Gastroesophageal sphincter (tissue), 4 donors: ENCODE measurements around the gene GLRA2. TPM values are rescaled to one million over a fixed set of nuclear protein-coding genes. Genes with fewer than 3 reads are reported as not detected.
"Not testable (repeated sequence)": the region's sequence is repeated elsewhere in the genome, so short reads cannot be mapped to it uniquely, and the experiment has no call there.

ENCODE experiments used
- ATAC-seq: fragments of 150-250 bp; one replicate; pipeline ENCODE4 v1.9.1; 2016; ENCODE audit warnings: mild to moderate bottlenecking, moderate library complexity
- H3K27ac ChIP-seq, 4 donors: fragments of 200-600 bp; sonication (generic) in 3 of 4; 1 replicate in 3 of 4; 2 replicates in 1 of 4; pipeline ENCODE4 v1.5.1; 2016 to 2019
- H3K27me3 ChIP-seq: fragments of 200-600 bp; sonication (generic); one replicate; pipeline ENCODE4 v1.5.1; 2019
- H3K36me3 ChIP-seq, 2 donors: fragments of 200-600 bp; sonication (generic); one replicate each; pipeline ENCODE4 v1.5.1; 2019; ENCODE audit warnings: control low read depth in 1 of 2
- H3K4me1 ChIP-seq, 3 donors: fragments of 200-600 bp; sonication (generic); 1 replicate in 2 of 3; 2 replicates in 1 of 3; pipeline ENCODE4 v1.5.1; 2016 to 2019; ENCODE audit warnings: control low read depth in 2 of 3
- H3K4me3 ChIP-seq, 2 donors: fragments of 200-600 bp; sonication (generic); one replicate each; pipeline ENCODE4 v1.5.1; 2019; ENCODE audit warnings: mild to moderate bottlenecking in 1 of 2, moderate library complexity in 1 of 2
- H3K9me3 ChIP-seq, 3 donors: fragments of 200-600 bp; sonication (generic); one replicate each; pipeline ENCODE4 v1.5.1; 2017 to 2019; ENCODE audit warnings: control low read depth in 2 of 3
- CTCF ChIP-seq, 4 experiments: fragments of 200-600 bp in 2 of 4; fragments of 450-650 bp in 2 of 4; sonication (generic) in 1 of 4; IDR thresholded peaks; one replicate each; pipeline ENCODE4 v1.5.1; 2017 to 2019; ENCODE audit warnings: antibody characterized with exemption in 4 of 4, mild to moderate bottlenecking in 2 of 4, moderate library complexity in 2 of 4
- EP300 ChIP-seq: sonication (generic); formaldehyde crosslinking; IDR thresholded peaks from one replicate; pipeline ENCODE4 v1.6.1; 2017; ENCODE audit warnings: antibody characterized with exemption, mild to moderate bottlenecking
- POLR2A ChIP-seq, 2 donors: fragments of 450-650 bp; IDR thresholded peaks; one replicate each; pipeline ENCODE4 v1.6.1; 2017; ENCODE audit warnings: antibody characterized with exemption in 2 of 2, mild to moderate bottlenecking in 2 of 2, moderate library complexity in 1 of 2
- POLR2AphosphoS5 ChIP-seq: sonication (generic); formaldehyde crosslinking; IDR thresholded peaks from one replicate; pipeline ENCODE4 v1.6.1; 2017; ENCODE audit warnings: antibody characterized with exemption
- WGBS, 2 donors: methylation state at CpG; one replicate each; pipeline ENCODE4 v1.1.5; 2018; ENCODE audit warnings: low coverage in 1 of 2; 5-methylcytosine and 5-hydroxymethylcytosine counted together
- total RNA-seq, 4 donors: library from RNA; depleted of rRNA; stranded (reverse); fragments of >200 nt; gene quantifications; one replicate each; pipeline ENCODE4 v1.1.0, GENCODE V29; 2016

The GLRA2 gene
- total RNA-seq, 4 donors from 2014 or later: not detected

DNA sequence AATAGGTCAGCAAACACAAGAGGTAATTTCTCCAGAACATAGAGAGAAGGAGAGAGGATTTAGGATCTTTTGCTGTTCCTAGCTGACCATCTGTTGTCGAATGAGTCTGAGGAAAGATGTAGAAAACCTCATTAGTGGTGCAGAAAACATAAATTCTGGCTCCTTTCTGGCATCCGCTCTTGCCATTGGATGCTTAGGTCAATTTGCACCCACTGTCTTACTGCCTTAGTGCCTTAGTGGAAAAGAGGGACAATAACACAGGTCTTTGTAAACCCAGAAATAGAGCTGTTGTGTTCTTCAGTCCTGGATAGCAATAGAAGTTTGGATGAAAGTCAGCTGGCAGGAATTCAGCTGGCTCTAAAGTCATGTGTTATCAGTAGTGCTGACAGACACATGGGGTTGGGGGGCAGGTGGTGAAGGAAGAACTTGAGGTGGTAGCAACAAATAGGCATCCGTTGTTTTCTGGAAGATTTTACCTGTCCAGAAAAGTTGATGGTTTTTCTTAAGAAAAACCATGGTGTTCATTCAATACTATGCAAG, 78.2 kb downstream of the GLRA2 start:
- H3K9me3 ChIP-seq: no peaks in the 10 kb centered on the region
- no peak overlapping the region for H3K27ac ChIP-seq
- H3K36me3 ChIP-seq: no peaks in the 10 kb centered on the region
- no peaks in the 10 kb centered on the region for H3K4me1 ChIP-seq
- ATAC-seq: no peak
- TF ChIP-seq POLR2AphosphoS5 (no peak), POLR2A (IDR thresholded peaks at IDR 0.05) (no peak), CTCF (IDR thresholded peaks at IDR 0.05) (no peak), EP300 (no peak)
- H3K4me3 ChIP-seq: no peak overlapping the region
- WGBS, 2 donors: 69 to 76% methylated on average over 3 of the region's 3 CpGs
- H3K27me3 ChIP-seq: no peaks in the 10 kb centered on the region

DNA sequence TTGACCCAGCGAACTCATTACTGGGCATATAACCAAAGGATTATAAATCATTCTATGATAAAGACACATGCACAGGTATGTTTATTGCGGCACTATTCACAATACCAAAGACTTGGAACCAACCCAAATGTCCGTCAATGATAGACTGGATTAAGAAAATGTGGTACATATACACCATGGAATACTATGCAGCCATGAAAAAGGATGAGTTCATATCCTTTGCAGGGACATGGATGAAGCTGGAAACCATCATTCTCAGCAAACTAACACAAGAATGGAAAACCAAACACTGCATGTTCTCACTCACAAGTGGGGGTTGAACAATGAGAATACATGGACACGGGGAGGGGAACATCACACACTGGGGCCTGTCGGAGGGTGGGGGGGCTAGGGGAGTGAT, 83.1 kb downstream of the GLRA2 start:
- H3K27ac ChIP-seq, H3K36me3 ChIP-seq, H3K4me1 ChIP-seq, H3K9me3 ChIP-seq, ATAC-seq, H3K27me3 ChIP-seq, H3K4me3 ChIP-seq: not testable (repeated sequence)
- WGBS, 2 donors: 93 to 94% methylated on average over 3 of the region's 5 CpGs

GRCh38 chrX:14616301-14616700, 87.0 kb downstream of the GLRA2 start:
- no peak for TF ChIP-seq CTCF (IDR thresholded peaks at IDR 0.05)
- no peak for TF ChIP-seq POLR2AphosphoS5
- TF ChIP-seq POLR2A (IDR thresholded peaks at IDR 0.05): no peak
- Histone ChIP-seq H3K4me1 (no peaks in the 10 kb centered on the region), H3K4me3 (no peak overlapping the region), H3K27me3 (no peaks in the 10 kb centered on the region), H3K9me3 (no peaks in the 10 kb centered on the region), H3K36me3 (no peaks in the 10 kb centered on the region), H3K27ac (peak overlapping the region in 1 of 4 donors; percentile 20)
- peak; percentile 16 for ATAC-seq
- 26 to 38% methylated on average over 1 to 4 of the region's 4 CpGs for WGBS, 2 donors

GRCh38 chrX:14616836-14617235, 87.5 kb downstream of the GLRA2 start:
- TF ChIP-seq POLR2AphosphoS5 (no peak), CTCF (IDR thresholded peaks at IDR 0.05) (no peak), EP300 (no peak), POLR2A (IDR thresholded peaks at IDR 0.05) (no peak)
- peak overlapping the region in 2 of 4 donors; percentile 6 to 20 for H3K27ac ChIP-seq
- H3K27me3 ChIP-seq: no peaks in the 10 kb centered on the region
- no peaks in the 10 kb centered on the region for H3K9me3 ChIP-seq
- WGBS, 2 donors: 16 to 58% methylated on average over 3 to 4 of the region's 4 CpGs
- ATAC-seq: peak; percentile 34
- no peaks in the 10 kb centered on the region for H3K36me3 ChIP-seq
- H3K4me3 ChIP-seq: no peak overlapping the region
- H3K4me1 ChIP-seq: no peaks in the 10 kb centered on the region

DNA sequence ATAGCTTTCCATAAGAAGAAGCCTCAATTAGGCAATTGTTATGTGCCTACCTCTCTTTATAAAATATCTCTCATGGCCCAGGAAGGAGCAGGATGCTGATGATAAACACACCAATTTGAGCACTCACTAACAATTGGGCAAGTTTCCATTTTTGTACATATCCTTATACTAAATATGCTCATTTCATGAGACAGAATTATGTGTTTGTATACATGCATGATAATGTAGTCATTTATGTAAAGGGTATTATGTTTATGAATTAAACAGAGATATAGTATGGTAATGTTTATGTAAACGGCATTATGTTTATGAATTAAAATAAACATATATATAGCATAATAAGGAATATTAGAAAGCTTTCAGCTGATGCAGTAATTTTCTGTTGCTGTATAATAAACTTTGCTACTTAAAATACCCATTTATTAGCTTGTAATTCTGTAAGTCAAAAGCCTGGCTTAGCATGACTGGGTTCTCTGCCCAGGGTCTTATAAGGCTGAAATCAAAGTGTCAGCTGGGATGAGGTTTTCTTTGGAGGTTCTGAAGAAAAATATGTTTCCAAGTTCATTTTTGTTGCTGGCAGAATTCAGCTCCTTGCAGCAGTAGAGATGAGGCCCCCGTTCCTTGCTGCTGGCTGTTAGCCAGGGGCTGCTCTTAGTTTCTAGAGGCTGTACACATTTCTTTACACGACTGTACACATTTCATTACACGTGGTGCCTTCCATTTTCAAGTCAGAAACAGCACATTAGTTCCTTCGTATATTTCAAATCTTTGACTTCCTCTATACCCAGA, 89.0 kb downstream of the GLRA2 start:
- Histone ChIP-seq H3K27ac (no peak overlapping the region), H3K4me3 (no peak overlapping the region), H3K4me1 (no peaks in the 10 kb centered on the region), H3K36me3 (no peaks in the 10 kb centered on the region), H3K9me3 (no peaks in the 10 kb centered on the region), H3K27me3 (no peaks in the 10 kb centered on the region)
- TF ChIP-seq POLR2AphosphoS5 (no peak), CTCF (IDR thresholded peaks at IDR 0.05) (no peak), EP300 (no peak), POLR2A (IDR thresholded peaks at IDR 0.05) (no peak)
- ATAC-seq: no peak
- 17 to 31% methylated on average over 3 to 4 of the region's 5 CpGs for WGBS, 2 donors
